ENCODE data around the gene PRH1. TPM values are rescaled to one million over a fixed set of nuclear protein-coding genes. Genes with fewer than 3 reads are reported as not detected.
A peak's percentile ranks its signal among the peaks of the same experiment; 100 is the strongest.

Gene PRH1
- total RNA-seq, 6 donors from 2014 or later = 6.5 to 43.9 (median 34.4) TPM

GRCh38 chr12:10909462-10909861, 25.4 kb upstream of the PRH1 start, which contains the start of gene TAS2R13:
Gene TAS2R13, minus strand, starts transcription at chr12:10909562. Its CDS starts 264 bp downstream, at chr12:10909298.
- no peak for ATAC-seq (ENCODE audit: low FRiP score in 2 of 2)

GRCh38 chr12:10904686-10905085, 20.6 kb upstream of the PRH1 start:
- Histone ChIP-seq H3K4me1 (no peaks in the 10 kb centered on the region), H3K27me3 (no peaks in the 10 kb centered on the region), H3K36me3 (peaks cover 0 to 3% (median 0%) of the 10 kb centered on the region in 4 donors), H3K27ac (no peak overlapping the region), H3K4me3 (no peak overlapping the region), H3K9me3 (peaks cover 6 to 29% (median 22%) of the 10 kb centered on the region in 4 donors)
- TF ChIP-seq EP300 (IDR thresholded peaks at IDR 0.05) (no peak), POLR2A (IDR thresholded peaks at IDR 0.05) (no peak), CTCF (IDR thresholded peaks at IDR 0.05) (no peak), POLR2AphosphoS5 (IDR thresholded peaks at IDR 0.05) (no peak)
- 79 to 92% methylated on average over 4 of the region's 4 CpGs for WGBS, 2 donors
- ATAC-seq (ENCODE audit: low FRiP score in 2 of 2) (no peak), DNase-seq (no peak)

More at GRCh38 chr12:10909462-10909861, 25.4 kb upstream of the PRH1 start, which contains the start of gene TAS2R13:
- H3K9me3 ChIP-seq = peaks cover 2 to 12% (median 4%) of the 10 kb centered on the region in 4 donors
- H3K27me3 ChIP-seq = no peaks in the 10 kb centered on the region
- no peaks in the 10 kb centered on the region for H3K4me1 ChIP-seq
- no peak within 1 kb of the TSS for H3K27ac ChIP-seq
- DNase-seq = no peak
- 86 to 95% methylated on average over 1 of the region's 1 CpG for WGBS, 2 donors
- no peak within 1 kb of the TSS for H3K4me3 ChIP-seq
- peaks cover 0 to 3% (median 0%) of the 10 kb centered on the region in 4 donors for H3K36me3 ChIP-seq
- TF ChIP-seq POLR2AphosphoS5 (IDR thresholded peaks at IDR 0.05) = no peak
- no peak for TF ChIP-seq EP300 (IDR thresholded peaks at IDR 0.05)
- TF ChIP-seq CTCF (IDR thresholded peaks at IDR 0.05) = no peak
- TF ChIP-seq POLR2A (IDR thresholded peaks at IDR 0.05) = no peak

- Histone ChIP-seq H3K27me3 (no peaks in the 10 kb centered on the region), H3K27ac (no peak overlapping the region), H3K4me1 (no peaks in the 10 kb centered on the region), H3K9me3 (peaks cover 6 to 29% (median 22%) of the 10 kb centered on the region in 4 donors), H3K4me3 (no peak overlapping the region), H3K36me3 (peaks cover 0 to 3% (median 0%) of the 10 kb centered on the region in 4 donors)
- ATAC-seq (ENCODE audit: low FRiP score in 2 of 2) (peak in 1 of 2 donors; percentile 34), DNase-seq (no peak)
- TF ChIP-seq CTCF (IDR thresholded peaks at IDR 0.05) (no peak), POLR2A (IDR thresholded peaks at IDR 0.05) (no peak), EP300 (IDR thresholded peaks at IDR 0.05) (no peak), POLR2AphosphoS5 (IDR thresholded peaks at IDR 0.05) (no peak)
- WGBS, 2 donors = 100% methylated on average over 1 of the region's 1 CpG
Observed at GRCh38 chr12:10901427-10901826, 17.4 kb upstream of the PRH1 start.

GRCh38 chr12:10900972-10901371, 16.9 kb upstream of the PRH1 start:
- Histone ChIP-seq H3K36me3 (peaks cover 0 to 3% (median 0%) of the 10 kb centered on the region in 4 donors), H3K4me3 (no peak overlapping the region), H3K9me3 (peaks cover 6 to 29% (median 22%) of the 10 kb centered on the region in 4 donors), H3K27me3 (no peaks in the 10 kb centered on the region), H3K27ac (no peak overlapping the region), H3K4me1 (no peaks in the 10 kb centered on the region)
- TF ChIP-seq POLR2AphosphoS5 (IDR thresholded peaks at IDR 0.05) (no peak), EP300 (IDR thresholded peaks at IDR 0.05) (no peak), CTCF (IDR thresholded peaks at IDR 0.05) (no peak), POLR2A (IDR thresholded peaks at IDR 0.05) (no peak)
- no peak for DNase-seq
- no peak for ATAC-seq (ENCODE audit: low FRiP score in 2 of 2)
- 100% methylated on average over 1 of the region's 1 CpG for WGBS, 2 donors

GRCh38 chr12:10900530-10900929, 16.5 kb upstream of the PRH1 start:
- Histone ChIP-seq H3K36me3 (peaks cover 0 to 3% (median 0%) of the 10 kb centered on the region in 4 donors), H3K4me1 (no peaks in the 10 kb centered on the region), H3K27ac (no peak overlapping the region), H3K27me3 (no peaks in the 10 kb centered on the region), H3K9me3 (peaks cover 6 to 27% (median 22%) of the 10 kb centered on the region in 4 donors), H3K4me3 (no peak overlapping the region)
- TF ChIP-seq POLR2A (IDR thresholded peaks at IDR 0.05) (no peak), CTCF (IDR thresholded peaks at IDR 0.05) (no peak), EP300 (IDR thresholded peaks at IDR 0.05) (no peak), POLR2AphosphoS5 (IDR thresholded peaks at IDR 0.05) (no peak)
- WGBS, 2 donors = 86 to 100% methylated on average over 1 of the region's 1 CpG
- ATAC-seq (ENCODE audit: low FRiP score in 2 of 2) (no peak), DNase-seq (no peak)
